DOHH2 (cell line): Measurements from ENCODE around the gene EBF3.

Experiments
- H3F3A ChIP-seq: fragments of 200-600 bp; sonication (generic), shearing (Covaris generic); 2 replicates; pipeline ENCODE4 v1.6.0; 2016; ENCODE audit warnings: antibody characterized with exemption, mild to moderate bottlenecking; ENCODE audit not compliant: control insufficient read depth, insufficient read depth
- H3K27ac ChIP-seq: fragments of 200-600 bp; sonication (generic); 2 replicates; pipeline ENCODE4 v1.5.1; 2014; ENCODE audit warnings: low read depth, mild to moderate bottlenecking, low read length, moderate library complexity
- H3K27me3 ChIP-seq: fragments of 200-600 bp; sonication (generic); 2 replicates; pipeline ENCODE4 v1.6.1; 2014; ENCODE audit warnings: mild to moderate bottlenecking, low read length, mixed read lengths; ENCODE audit not compliant: control insufficient read depth
- H3K36me3 ChIP-seq: fragments of 200-600 bp; sonication (generic); 2 replicates; pipeline ENCODE4 v1.6.1; 2014; ENCODE audit warnings: mild to moderate bottlenecking, low read length, moderate library complexity, mixed read lengths; ENCODE audit not compliant: control insufficient read depth
- H3K4me1 ChIP-seq: fragments of 200-600 bp; sonication (generic); 2 replicates; pipeline ENCODE4 v1.6.1; 2014; ENCODE audit warnings: mild to moderate bottlenecking, low read length, mixed read lengths; ENCODE audit not compliant: control insufficient read depth
- H3K4me2 ChIP-seq: fragments of 200-600 bp; sonication (generic); 2 replicates; pipeline ENCODE4 v1.6.0; 2014; ENCODE audit warnings: mild to moderate bottlenecking, low read length, moderate library complexity
- H3K4me3 ChIP-seq: fragments of 200-600 bp; sonication (generic); 2 replicates; pipeline ENCODE4 v1.5.1; 2014; ENCODE audit warnings: mild to moderate bottlenecking, low read length, mixed read lengths
- H3K79me2 ChIP-seq: fragments of 200-600 bp; sonication (generic); 2 replicates; pipeline ENCODE4 v1.6.1; 2014; ENCODE audit warnings: mild to moderate bottlenecking, low read length, mixed read lengths; ENCODE audit not compliant: control insufficient read depth
- H3K9me2 ChIP-seq: fragments of 200-600 bp; sonication (generic); replicated peaks from 2 replicates; pipeline ENCODE4 v1.6.1; 2014; ENCODE audit warnings: mild to moderate bottlenecking, low read length, mixed read lengths; ENCODE audit not compliant: control insufficient read depth
- H3K9me3 ChIP-seq: fragments of 200-600 bp; sonication (generic); 2 replicates; pipeline ENCODE4 v1.6.1; 2014; ENCODE audit warnings: antibody characterized with exemption, low read length, mixed read lengths; ENCODE audit not compliant: control insufficient read depth, insufficient read depth
- H4K20me1 ChIP-seq: fragments of 200-600 bp; sonication (generic); 2 replicates; pipeline ENCODE4 v1.6.0; 2014; ENCODE audit warnings: low read depth, mild to moderate bottlenecking, antibody characterized with exemption, low read length, moderate library complexity; ENCODE audit not compliant: control insufficient read depth, insufficient read depth
- EZH2phosphoT487 ChIP-seq: fragments of 200-600 bp; sonication (generic); IDR thresholded peaks from 2 replicates; pipeline ENCODE4 v1.6.1; 2017; ENCODE audit warnings: borderline replicate concordance, mild to moderate bottlenecking, antibody characterized with exemption, low read length, moderate library complexity, mixed read lengths
- TF ChIP-seq, protein P1 (sequence below): fragments of 200-600 bp; sonication (generic); IDR thresholded peaks from one replicate; pipeline ENCODE4 v1.5.1; 2014; ENCODE audit warnings: antibody characterized with exemption, mild to moderate bottlenecking, low read depth, low read length; ENCODE audit not compliant: poor library complexity, severe bottlenecking

Gene EBF3

DNA sequence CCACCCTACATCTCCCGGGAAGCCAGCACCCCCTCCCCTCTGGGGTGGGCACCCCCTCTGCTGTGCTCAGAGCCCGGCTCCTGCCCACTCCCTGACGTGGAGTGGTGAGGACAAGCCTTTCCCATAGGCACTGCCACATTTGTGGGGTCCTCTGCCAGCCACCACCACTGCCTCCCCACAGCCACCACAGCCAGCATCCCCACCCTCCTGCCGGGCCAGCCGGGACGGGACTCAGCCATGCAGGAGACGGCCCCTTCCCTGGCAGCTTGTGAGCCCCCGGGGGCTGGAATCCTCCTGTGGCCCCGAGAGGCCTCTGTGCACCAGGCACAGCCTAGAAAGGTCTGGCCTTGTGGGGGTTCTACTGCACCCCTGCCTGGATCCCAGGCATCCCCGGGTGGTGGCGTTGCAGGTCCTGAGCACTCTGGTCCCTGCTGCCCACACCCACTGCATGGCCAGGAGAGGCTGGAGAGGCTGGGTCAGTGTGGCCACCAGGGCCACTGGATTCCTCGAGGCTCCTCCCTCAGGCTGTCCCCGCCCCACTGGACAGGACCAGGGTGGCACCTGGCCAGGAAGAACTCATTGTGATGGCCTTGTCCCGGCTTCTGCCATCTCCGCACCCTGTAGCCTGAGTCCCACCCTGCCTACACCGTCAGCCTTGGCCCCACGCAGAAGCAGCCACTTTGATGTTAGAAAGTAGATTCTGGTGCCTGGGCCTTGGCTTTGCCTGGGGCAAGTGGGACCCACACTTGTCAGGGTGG is 148.0 kb downstream of the EBF3 start:
- H3K9me3 ChIP-seq = no peaks in the 10 kb centered on the region
- H3K4me2 ChIP-seq = no peak overlapping the region
- H3K27me3 ChIP-seq = no peaks in the 10 kb centered on the region
- H3K79me2 ChIP-seq = no peaks in the 10 kb centered on the region
- no peaks in the 10 kb centered on the region for H3K4me1 ChIP-seq
- no peak overlapping the region for H3K27ac ChIP-seq
- H3F3A ChIP-seq = no peaks in the 10 kb centered on the region
- H3K36me3 ChIP-seq = no peaks in the 10 kb centered on the region
- no peak for TF ChIP-seq EZH2phosphoT487
- TF ChIP-seq, protein P1, sequence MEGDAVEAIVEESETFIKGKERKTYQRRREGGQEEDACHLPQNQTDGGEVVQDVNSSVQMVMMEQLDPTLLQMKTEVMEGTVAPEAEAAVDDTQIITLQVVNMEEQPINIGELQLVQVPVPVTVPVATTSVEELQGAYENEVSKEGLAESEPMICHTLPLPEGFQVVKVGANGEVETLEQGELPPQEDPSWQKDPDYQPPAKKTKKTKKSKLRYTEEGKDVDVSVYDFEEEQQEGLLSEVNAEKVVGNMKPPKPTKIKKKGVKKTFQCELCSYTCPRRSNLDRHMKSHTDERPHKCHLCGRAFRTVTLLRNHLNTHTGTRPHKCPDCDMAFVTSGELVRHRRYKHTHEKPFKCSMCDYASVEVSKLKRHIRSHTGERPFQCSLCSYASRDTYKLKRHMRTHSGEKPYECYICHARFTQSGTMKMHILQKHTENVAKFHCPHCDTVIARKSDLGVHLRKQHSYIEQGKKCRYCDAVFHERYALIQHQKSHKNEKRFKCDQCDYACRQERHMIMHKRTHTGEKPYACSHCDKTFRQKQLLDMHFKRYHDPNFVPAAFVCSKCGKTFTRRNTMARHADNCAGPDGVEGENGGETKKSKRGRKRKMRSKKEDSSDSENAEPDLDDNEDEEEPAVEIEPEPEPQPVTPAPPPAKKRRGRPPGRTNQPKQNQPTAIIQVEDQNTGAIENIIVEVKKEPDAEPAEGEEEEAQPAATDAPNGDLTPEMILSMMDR = no peak
- no peaks in the 10 kb centered on the region for H4K20me1 ChIP-seq
- H3K9me2 ChIP-seq = no peaks in the 10 kb centered on the region
- no peak overlapping the region for H3K4me3 ChIP-seq

DNA sequence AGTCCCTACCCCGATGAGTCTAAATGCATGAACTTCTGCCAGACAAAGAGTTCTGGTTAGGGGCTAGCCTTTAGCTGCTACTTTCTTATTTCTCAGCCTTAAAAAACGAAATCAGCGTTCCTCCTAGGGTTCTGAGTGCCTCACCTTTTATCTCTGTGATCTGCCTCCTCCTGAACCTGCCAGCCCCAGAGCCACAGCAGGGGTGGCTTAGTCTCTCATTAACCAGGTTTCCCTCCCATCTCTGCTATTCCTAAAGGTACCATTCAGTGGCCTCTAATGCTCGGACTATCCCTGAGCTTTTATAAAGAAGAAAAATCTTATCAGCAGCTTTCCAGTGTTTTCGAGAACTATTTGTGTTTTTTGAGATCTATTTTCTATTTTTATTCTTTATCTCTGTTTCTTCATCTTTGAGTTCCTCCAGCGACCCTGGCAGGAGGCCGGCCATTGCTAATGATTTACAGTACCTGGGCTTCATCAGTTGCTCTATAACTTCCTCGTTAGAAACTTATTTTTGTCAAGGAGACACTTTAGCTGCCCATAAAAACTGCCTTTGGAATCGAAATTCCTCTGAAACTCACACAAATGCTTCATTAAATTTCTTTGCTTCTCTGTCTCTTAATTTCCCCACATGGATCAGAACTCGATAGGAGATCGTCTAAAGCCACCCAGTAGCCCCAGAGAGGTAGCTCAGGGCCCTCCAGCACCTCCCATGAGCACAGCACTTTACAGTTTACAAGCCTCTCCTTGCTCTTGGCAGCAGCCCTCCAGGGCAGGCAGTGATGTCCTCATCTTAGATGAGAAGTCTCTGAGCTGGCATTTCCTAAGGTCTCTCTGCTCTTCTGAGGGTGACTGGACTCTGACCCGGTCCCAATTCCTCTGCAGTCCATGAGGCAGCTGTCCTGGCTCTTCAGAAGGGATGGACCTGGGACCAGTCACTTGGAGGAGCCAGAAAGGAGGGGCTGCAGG is 149.1 kb downstream of the EBF3 start:
- H3K4me3 ChIP-seq = no peak overlapping the region
- H3K27me3 ChIP-seq = no peaks in the 10 kb centered on the region
- no peak for TF ChIP-seq EZH2phosphoT487
- TF ChIP-seq, protein P1 = no peak
- no peak overlapping the region for H3K27ac ChIP-seq
- H4K20me1 ChIP-seq = no peaks in the 10 kb centered on the region
- H3K9me2 ChIP-seq = no peaks in the 10 kb centered on the region
- H3K36me3 ChIP-seq = no peaks in the 10 kb centered on the region
- no peaks in the 10 kb centered on the region for H3K9me3 ChIP-seq
- H3F3A ChIP-seq = no peaks in the 10 kb centered on the region
- no peak overlapping the region for H3K4me2 ChIP-seq
- H3K79me2 ChIP-seq = no peaks in the 10 kb centered on the region
- no peaks in the 10 kb centered on the region for H3K4me1 ChIP-seq

DNA sequence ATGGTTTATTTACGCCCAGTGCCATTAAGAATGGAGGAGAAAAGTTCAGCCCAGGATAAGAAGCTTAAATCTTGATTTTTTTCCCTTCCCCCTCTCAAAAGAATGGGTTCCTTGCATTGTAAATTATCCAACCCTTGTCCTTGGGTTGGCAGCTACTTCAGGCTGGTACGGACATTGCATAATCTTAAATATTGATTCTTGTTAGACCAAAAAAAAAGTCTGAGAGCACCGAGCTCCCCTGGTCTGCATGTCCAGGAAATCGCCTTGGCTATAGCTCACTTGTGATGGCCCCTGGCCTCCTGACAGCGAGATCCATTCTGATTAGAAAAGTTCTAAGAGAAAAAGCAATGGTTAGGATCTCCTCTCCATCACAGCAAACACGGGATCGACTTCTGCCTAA is 151.7 kb downstream of the EBF3 start:
- Histone ChIP-seq H3K4me1 (no peaks in the 10 kb centered on the region), H3K27ac (no peak overlapping the region), H3K79me2 (no peaks in the 10 kb centered on the region), H3K36me3 (no peaks in the 10 kb centered on the region), H3K4me2 (no peak overlapping the region), H3K9me2 (no peaks in the 10 kb centered on the region), H3K9me3 (no peaks in the 10 kb centered on the region), H3K4me3 (no peak overlapping the region), H3F3A (no peaks in the 10 kb centered on the region), H4K20me1 (no peaks in the 10 kb centered on the region), H3K27me3 (no peaks in the 10 kb centered on the region)
- no peak for TF ChIP-seq EZH2phosphoT487
- TF ChIP-seq, protein P1 = no peak
